Stimulated activated CD4-positive, alpha-beta T cell treated with anti-CD3 and anti-CD28 coated beads, Interleukin-4, amount 100 ng/mL, for 4 hours (primary cell): ENCODE measurements around the gene WDR59.
"Not testable (repeated sequence)": the region's sequence is repeated elsewhere in the genome, so short reads cannot be mapped to it uniquely, and the experiment has no call there.

Experiments
- DNase-seq, 2 experiments: peaks; one replicate each; pipeline ENCODE4 v3.0.0-alpha.2; 2020

WDR59 gene

GRCh38 chr16:75012380-75013081, 27.6 kb upstream of the WDR59 start:
- DNase-seq, result no peak

GRCh38 chr16:75011634-75012307, 26.8 kb upstream of the WDR59 start:
- DNase-seq, result peak; percentile 23 to 55

GRCh38 chr16:75010427-75010826, 25.5 kb upstream of the WDR59 start:
- DNase-seq, result no peak

GRCh38 chr16:75007443-75007842, 22.5 kb upstream of the WDR59 start:
- no peak for DNase-seq

- DNase-seq, result no peak
Measured at GRCh38 chr16:75005697-75006096, 20.8 kb upstream of the WDR59 start.

- DNase-seq, result no peak
Measured at GRCh38 chr16:75004460-75004859, 19.5 kb upstream of the WDR59 start.

- no peak for DNase-seq
Measured at GRCh38 chr16:75003931-75004330, 19.0 kb upstream of the WDR59 start.

- DNase-seq, result no peak
Measured at GRCh38 chr16:75002474-75002873, 17.6 kb upstream of the WDR59 start.

- no peak for DNase-seq
Measured at GRCh38 chr16:75000481-75001081, 15.7 kb upstream of the WDR59 start.

- peak; percentile 47 to 54 for DNase-seq
Measured at GRCh38 chr16:74999609-75000480, 14.9 kb upstream of the WDR59 start.

- peak; percentile 30 to 41 for DNase-seq
Measured at GRCh38 chr16:74999219-74999608, 14.3 kb upstream of the WDR59 start.

- peak; percentile 73 to 86 for DNase-seq
Measured at GRCh38 chr16:74998481-74999218, 13.7 kb upstream of the WDR59 start, which contains the start of gene ZNRF1. ZNRF1 (plus strand) TSS chr16:74999024; CDS start chr16:74999672, 648 bp downstream.

- no peak for DNase-seq
Measured at GRCh38 chr16:74997042-74997491, 12.1 kb upstream of the WDR59 start.

- DNase-seq, result no peak
Measured at GRCh38 chr16:74995986-74996385, 11.1 kb upstream of the WDR59 start.

GRCh38 chr16:74991593-74992403, 6.9 kb upstream of the WDR59 start:
- DNase-seq, result no peak

GRCh38 chr16:74991268-74991592, 6.3 kb upstream of the WDR59 start:
- no peak for DNase-seq

- DNase-seq, result no peak
Measured at GRCh38 chr16:74990832-74991231, 5.9 kb upstream of the WDR59 start.

- DNase-seq, result not testable (repeated sequence)
Measured at GRCh38 chr16:74989864-74990263, 4.9 kb upstream of the WDR59 start.

- no peak for DNase-seq
Measured at GRCh38 chr16:74987027-74987681, 2.2 kb upstream of the WDR59 start.

GRCh38 chr16:74984194-74984528, 762 bp downstream of the WDR59 start:
- peak in 1 of 2 experiments; percentile 15 for DNase-seq

GRCh38 chr16:74982256-74982655, 2.7 kb downstream of the WDR59 start:
- no peak for DNase-seq
